Kidney capillary endothelial cell (primary cell): ENCODE results near the gene TTLL5.
"Not testable (repeated sequence)": the region's sequence is repeated elsewhere in the genome, so short reads cannot be mapped to it uniquely, and the experiment has no call there.

Experiments
- DNase-seq: peaks from one replicate; pipeline ENCODE4 v3.0.0-alpha.2; 2018; ENCODE audit warnings: low spot score

TTLL5 gene

DNA sequence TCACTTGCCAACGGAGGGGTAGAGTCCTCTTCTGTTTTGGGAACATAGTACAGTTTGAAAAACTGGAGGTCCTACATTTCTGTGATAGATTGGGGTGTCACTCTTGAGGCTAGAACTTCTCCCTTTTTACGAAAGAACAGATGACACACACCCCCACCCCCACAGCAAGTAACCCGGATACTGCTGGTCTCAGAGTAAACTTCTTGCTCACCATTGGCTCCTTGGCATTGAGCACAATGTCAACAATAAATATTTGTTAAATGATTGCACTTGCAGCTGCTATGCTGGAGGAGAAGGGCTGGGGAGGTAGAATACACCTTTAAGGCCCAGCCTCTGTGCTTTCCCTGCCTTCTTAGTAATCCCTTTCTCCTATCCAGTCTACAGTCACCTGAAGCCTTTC lies 170.9 kb downstream of the TTLL5 start:
- DNase-seq = no peak

DNA sequence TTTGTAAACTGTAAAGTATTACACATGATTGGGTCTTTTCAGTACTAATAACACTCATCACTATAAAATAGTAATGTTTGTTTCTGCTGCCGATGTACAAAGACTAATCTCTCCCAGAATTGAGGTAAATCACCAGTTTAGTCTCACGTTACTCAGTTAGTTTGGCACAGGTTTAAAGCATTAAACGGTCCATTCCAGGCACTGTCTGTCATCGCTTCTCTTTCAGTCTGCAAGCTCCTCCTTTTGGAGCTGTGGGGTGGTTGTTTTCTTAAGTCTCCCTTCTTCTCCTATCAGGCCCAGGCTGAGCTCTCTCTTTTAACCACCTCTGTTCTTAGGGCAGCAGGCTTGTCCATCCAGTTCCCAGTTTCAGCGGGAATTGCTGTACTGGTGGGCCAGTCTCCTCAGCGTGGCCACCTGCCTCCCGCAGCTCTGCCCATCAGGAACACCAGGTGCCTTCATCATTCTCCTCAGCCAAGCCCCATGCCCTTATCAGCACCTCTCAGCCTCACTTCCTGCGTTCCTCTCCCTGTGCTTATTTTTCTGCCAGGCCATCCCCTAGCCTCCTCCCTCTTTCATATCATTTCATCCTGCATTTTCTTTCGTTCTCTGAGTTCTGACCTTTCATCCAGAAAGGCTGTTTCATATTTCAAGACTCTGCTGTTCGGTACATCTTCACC lies 171.7 kb downstream of the TTLL5 start:
- DNase-seq = no peak

DNA sequence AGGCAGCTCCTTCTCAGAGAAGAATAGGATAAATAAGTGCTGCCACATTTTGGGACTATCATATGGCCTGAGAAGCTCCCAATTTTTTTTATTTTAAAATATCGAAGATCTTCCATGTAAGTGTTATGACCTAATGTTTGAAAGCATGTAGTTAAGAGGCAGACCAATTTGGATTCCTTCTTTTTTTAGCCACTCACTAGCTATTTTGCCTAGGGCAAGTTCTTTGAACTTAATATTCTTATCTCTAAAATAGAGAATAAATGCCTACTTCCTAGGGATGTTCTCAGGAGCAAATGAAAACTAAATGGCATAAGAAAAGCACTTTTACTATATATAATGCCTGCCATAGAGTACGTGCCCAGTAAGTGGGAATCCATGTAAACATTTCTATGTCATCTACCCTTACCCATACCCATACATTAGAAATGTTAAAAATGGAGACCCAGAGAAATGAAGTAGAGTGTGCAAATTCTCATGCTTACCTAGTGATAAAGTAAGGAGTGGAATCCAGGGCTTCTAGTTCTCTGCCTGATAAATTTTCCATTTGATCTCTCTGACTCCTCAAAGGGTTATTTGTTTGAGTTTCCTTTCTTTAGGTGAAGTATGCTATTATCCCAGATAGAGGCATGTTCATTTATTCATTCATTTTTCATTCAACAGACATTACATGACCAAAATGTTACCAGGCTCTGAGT lies 172.4 kb downstream of the TTLL5 start:
- no peak for DNase-seq

DNA sequence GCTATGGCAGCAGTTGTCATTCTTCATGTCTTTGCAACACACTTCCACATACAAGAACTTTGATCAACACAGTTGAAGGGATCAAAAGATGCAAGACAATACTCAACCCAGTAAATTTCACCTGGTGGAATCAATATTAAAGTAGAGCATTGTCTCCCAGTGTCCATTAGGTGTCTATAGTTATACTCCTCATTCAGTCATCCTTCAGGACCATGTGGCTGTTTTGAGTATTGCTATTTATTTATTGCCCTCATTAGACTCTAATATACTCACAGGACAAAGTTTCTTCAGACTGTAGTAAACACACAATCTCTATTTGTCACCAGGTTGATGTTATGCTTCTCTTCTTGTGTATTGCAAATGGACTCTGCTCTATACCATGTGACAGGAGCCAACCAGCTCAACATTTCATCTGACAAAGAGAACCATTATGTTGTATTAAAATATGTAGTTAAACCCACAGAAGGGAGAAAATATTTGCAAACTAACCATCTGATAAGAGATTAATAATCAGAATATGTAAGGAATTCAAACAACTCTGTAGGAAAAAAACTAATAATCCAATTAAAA lies 174.2 kb downstream of the TTLL5 start:
- DNase-seq = no peak

DNA sequence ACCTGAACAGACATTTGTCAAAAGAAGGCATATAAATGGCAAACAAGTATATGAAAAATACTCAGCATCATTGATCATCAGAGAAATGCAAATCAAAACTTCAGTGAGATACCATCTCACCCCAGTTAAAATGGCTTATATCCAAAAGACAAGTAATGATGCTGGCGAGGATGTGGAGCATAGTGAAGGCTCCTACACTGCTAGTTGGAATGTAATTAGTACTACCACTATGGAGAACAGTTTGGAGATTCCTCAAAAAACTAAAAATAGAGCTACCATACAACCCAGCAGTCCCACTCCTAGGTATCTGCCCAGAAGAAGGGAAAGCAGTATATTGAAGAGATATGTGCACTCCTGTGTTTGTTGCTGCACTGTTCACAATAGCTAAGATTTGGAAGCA lies 174.7 kb downstream of the TTLL5 start:
- DNase-seq = no peak

DNA sequence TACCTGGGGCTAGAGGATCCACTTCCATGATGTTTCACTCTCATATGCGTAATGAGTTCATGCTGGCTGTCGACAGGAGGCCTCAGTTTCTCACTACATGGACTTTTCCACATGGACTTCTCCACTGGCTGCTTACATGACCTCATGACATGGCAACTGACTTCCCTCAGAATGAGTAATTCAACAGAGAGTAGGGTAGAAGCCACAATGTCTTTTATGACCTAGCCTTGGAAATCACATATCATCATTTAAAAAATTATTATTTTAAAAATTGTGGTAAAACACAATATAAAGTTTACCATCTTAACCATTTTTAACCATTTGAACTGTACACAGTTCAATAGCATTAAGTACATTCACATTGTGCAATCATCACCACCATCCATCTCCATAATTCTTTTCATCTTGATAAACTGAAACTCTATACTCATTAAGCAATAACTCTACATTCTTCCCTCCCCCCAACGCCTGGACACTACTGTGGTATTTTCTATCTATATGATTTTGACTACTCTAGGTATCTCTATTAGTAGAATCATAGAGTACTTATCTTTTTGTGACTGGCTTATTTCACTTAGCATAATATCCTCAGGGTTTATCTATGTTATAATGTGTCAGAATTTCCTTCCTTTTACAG lies 176.2 kb downstream of the TTLL5 start:
- no peak for DNase-seq

DNA sequence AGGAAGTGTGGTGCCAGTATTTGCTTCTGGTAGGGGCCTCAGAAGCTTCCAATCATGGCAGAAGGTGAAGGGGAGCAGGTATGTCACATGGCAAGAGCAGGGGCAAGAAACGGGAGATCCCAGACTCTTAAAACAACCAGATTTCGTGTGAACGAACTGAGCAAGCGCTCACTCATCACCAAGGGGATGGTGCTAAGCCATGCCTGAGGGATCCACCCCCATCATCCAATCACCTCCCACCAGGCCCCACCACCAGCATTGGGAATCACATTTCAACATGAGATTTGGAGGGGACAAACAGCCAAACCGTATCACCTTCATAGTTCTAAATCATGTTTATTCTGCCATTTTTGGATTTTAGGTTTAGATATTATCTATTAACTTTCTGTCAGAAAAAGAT lies 179.9 kb downstream of the TTLL5 start:
- DNase-seq = no peak

DNA sequence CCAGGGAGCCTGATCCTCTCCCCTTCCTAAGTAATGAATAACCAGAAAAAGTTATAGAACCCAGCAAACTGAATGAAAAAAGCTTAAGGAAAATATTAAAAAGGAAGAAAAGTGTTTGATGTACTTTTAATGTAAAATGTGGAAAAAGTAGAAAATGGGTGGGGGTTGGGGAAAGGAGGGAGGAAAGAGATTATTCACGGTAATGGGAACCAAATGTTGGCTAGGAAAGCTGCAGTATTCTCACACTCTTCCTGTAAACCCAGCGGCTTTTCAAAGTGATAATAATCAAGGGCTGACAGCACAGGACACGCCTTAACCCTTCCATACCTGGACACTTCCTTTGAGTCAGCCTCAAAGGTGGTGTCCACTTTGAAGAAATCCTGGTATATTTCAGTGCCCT lies 181.5 kb downstream of the TTLL5 start:
- no peak for DNase-seq

DNA sequence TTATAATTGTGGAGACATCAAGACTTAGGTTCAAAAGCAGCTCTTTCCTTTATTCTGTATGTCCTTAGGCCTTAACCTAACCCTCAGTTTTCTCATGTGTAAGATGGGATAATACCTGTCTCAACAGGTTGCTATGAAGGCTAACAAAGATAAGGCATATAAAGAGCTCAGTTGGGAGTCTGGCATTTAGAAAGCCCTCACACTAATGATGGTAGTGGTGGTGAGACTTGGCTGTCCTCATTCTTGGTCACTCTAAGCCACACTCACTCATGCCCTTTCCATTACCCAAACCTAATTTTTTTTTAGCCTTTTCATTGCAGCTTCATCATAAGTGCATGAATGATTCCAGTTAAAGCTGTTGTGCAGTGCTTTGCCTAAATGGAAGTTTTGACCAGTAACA lies 183.4 kb downstream of the TTLL5 start:
- no peak for DNase-seq

DNA sequence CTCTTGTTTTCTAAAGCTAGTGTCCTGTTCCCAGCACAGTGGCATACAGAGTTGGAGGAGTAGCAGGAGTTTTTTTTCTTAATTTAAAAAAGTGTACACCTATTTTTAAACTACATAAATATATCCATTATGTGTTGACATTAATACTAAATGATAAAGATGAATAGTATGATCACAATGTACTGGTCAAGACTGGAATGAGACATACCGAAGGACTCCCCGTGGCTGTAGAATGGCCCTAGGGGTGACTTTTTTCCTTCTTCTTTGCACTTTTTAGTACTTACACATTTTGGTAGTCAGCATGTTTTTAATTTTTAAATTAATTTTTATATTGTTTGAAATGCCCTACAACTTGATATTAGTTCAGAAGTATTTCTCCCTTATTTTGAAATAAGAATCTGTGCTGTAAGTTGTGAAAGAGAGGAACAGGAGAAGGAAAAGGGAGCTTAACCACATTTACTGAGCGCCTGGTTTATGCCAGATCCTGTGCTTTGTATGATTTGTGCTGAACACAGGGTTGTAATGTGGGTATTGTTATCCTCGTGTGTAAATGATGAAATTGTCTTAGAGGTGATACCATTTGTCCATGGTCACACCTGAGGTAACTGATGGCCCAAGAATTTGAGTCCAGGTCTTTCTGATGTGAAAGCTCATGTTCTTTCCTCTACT lies 184.2 kb downstream of the TTLL5 start:
- no peak for DNase-seq

DNA sequence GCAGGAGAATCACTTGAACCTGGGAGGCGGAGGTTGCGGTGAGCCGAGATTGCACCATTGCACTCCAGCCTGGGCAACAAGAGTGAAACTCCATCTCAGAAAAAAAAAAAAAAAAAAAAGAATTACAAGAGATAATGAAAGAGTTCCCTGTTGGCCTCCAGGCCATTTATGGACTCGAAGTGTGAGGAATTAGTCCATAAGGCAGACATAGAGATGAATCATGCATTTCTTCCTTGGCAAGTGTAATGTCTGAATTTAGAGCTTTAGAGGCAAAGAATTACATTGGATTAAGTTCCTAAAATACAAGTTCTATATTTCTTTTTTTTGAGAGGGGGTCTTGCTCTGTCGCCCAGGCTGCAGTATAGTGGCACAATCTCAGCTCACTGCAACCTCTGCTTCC lies 185.6 kb downstream of the TTLL5 start:
- not testable (repeated sequence) for DNase-seq

DNA sequence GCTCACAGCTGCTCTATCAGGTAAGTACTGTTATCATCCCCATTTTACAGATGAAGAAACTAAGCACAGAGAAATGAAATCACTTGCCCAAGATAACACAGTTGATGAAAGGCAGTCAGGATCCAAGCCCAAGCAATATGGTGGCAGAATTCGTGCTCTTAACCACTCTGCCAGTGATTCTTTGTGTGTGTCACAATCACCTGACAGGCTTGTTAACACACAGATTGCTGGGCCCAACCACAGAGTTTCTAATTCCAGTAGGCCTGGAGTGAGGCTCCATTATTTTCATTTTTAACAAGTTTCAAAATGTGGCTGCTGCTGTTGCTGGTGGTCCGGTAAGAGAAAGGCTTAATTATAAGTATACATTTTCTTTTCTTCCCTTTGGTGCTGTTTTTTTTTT lies 186.5 kb downstream of the TTLL5 start:
- no peak for DNase-seq

DNA sequence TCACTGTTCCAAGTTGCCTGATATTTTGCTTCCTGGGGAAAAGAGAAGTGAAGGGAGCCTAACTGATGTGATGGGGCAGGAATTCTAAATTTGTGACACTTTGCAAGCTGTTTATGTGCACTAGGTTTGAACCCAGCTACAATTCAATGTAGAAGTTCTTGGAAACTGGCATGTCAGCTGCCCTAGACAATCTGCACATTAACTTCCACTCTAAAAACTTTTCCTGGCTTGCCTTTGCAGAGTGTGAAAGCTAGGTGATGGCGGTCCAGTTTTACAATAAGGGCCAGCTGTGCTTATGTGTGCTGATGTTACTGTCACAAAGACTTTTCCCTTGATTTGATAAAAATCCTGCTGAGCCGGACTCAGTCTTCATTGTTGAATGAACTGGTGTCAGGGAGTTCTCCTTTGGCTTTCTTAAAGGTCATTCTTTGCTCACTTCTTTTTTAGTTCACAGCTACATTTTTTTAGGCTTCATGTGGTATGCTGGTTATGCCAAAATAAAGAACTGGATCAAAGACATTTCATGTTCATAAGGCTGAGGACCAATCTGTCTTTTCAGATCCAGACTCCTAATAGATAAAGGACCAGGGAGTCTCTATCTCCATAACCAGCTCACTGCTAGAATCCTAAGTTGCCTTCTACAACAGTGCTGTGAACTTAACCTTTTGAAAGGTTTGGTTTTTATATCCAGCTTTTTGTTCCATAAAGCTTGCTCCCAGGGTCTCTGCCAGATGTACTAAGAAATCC lies 187.3 kb downstream of the TTLL5 start:
- no peak for DNase-seq

DNA sequence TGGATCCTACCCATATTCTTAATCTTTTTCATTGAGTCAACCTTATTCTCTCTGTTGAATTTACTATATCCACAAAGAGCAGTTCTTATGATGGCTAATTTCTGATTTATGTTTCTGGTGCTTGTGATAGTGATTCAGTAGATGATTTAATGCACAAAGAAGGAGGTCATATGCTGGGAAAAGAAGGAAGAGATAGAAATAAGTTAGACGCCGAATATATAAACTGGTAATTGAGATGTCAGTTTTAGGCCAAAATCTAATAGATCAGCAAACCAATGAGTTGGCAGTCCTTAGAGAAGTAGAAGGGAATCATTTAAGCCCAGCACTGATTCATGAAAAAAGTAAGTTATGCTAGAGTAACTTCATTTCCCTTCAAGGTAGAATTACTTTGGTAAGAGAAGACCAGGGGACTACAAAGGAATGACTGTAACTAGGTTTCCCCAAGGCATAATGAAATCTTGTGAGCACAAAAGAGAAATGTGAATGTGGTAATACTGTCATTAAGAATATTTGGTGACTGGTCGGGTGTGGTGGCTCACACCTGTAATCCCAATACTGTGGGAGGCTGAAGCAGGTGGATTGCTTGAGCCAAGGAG lies 188.4 kb downstream of the TTLL5 start:
- DNase-seq = no peak

DNA sequence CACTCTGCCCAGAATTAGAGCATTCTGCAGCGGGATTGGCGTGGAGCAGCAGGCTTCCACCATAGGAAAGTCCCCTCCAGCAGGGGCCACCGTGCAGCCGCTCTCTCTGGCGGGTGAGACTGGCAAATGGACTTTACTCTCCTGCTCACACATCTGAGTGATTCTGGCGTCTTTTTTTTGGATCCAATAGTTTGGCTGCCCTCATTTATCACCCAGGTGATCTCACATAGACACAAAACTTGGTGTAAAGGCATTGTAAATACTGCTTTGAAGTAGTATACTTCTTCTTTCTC lies 190.5 kb downstream of the TTLL5 start:
- no peak for DNase-seq

DNA sequence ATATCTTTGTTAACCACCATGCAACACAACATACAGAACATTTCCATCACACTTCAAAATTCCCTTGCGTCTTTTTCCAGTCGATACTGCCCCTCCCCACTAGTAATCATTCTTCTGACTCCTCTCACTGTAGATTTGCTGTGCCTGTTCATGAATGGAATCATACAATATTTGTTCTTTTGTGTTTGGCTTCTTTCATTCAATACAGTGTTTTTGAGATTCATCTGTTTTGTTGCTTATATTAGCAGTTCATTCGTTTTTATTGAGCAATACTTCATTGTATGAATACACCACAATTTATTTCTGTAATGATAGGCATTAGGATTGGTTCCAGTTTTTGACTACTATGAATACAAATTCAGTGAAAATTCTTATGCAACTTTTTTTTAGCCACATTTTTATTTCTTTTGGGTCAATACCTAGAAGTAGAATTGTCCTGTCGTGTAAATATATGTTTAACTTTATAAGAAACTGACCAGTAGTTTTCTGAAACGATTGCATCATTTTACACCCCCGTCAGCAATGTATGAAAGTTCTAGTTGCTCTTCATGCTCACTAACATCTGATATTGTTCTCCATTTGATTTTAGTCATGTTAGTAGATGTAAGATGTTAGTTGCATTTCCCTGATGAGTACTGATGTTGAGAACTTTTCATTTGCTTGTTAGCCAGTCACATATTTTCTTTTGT lies 193.2 kb downstream of the TTLL5 start:
- no peak for DNase-seq

DNA sequence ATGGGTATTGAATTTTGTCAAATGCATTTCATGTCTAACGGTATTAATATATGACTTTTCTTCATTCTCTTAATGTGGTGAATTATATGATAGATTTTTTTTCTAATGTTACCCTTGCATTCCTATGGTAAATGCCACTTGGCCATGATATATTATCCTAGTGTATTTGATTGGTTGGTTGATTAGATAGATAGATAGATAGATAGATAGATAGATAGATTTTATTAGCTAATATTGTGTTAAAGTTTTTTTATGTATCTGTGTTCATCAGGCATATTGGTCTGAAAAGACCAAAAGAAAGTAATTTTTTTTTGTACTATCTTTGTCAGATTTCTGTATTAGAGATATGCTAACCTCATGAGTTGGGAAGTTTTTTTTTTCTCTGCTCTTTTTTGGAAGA lies 196.2 kb downstream of the TTLL5 start:
- no peak for DNase-seq

DNA sequence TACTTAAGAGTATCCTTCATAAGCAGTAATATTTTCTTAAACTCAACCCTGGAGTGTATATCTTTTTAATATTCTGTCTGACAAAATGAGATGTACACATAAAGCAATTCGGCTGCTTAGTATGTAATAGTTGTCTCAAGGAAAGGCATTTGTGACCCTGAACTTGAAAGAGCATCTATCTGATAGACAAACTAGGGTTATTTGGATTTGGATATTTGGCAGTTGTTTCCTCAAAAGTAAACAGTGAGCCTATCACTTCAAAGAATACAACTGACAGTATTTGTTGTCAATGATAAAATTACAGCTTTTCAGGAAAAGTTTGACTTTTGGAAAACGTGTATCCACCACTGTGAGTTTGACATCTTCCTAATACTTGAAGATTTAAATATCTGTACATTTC lies 197.3 kb downstream of the TTLL5 start:
- DNase-seq = no peak

DNA sequence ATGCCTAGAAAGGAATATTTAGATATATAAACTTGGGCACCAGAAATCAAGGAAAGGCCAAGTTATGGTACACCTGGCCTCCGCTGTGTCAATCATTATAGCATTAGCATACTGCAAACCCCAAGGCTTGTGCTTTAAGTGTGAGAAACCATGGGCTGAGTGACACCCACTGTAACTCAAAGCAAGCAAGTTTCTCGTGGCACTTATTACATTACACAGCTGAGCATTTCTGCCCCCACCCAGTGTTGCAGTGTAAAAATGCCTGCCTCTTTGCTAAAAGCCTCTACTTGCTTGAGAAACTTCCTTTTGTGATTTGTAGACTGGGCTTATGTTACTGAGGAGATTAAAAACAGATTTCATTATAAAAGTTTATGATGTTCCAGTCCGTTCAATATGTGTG lies 198.7 kb downstream of the TTLL5 start:
- no peak for DNase-seq

DNA sequence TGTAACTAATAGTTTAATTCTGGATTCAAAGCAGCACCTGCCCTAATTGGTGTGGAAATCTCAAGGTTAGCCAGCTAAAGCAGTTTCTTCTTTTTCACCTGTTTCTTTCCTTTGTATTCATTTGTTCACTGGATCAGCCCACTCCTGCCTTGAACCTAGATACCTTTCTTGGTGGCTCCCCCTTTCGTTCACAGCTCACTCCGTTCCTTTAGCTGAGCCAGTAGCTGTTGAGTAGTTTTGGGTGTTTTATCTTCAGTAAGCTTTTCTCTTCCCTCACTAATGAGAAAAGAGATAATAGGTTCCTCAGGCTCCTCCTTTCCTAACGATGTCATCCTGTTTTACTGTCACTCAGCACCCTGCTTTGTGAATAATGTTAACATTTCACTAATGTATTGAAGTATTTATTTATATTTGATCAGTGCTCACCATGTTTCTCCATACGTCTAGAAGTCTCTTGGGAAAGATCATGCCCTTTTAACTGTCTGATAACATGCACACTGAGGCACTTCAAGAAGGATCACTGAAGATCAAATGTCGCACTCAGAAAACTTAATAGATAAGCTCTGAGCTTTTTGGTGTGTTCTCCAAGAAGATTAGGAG lies 199.6 kb downstream of the TTLL5 start:
- no peak for DNase-seq

DNA sequence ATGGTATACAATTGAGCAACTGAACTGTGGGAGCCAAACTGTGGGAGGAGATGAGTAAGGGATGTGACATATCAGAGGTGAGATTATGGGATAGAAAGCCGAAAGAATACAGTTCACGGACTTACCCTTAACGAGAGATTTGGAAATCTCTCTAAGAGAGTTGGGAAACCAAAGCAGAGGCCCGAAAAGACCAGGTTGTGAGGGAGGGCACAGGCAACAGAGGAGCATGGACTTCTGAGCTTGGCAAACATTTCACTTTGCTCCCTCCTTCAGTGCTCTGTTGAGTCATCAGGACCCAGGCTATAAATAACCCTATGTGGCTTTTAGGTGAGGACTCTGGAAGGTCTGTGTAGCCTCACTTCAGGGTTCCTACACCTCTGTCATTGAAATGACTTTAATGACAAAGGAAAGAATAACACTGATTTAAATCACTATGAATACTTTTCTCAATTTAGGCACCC lies 200.1 kb downstream of the TTLL5 start:
- no peak for DNase-seq
